Measurements from ENCODE around the gene DUSP22. TPM values are rescaled to one million over a fixed set of nuclear protein-coding genes. Genes with fewer than 3 reads are reported as not detected.

DUSP22 gene
- total RNA-seq, 4 donors from 2014 or later, result 35.4 to 213 (median 49.5) TPM

GRCh38 chr6:352896-353470 is 60.7 kb downstream of the DUSP22 start:
- intact Hi-C loops (cut with DNase I; ENCODE audit: low total_unique reads) (no loop called here), in situ Hi-C loops (cut with MboI; ENCODE audit: low pct_ligation_motif_present in 1 of 4, low pct_unique_long_range_greater_than_20kb in 1 of 4, low sequenced_read_pairs in 3 of 4) (no loop called here)
- TF ChIP-seq POLR2A (IDR thresholded peaks at IDR 0.05), result no peak
- TF ChIP-seq POLR2AphosphoS5 (IDR thresholded peaks at IDR 0.05), result no peak
- TF ChIP-seq EP300 (IDR thresholded peaks at IDR 0.05; ENCODE audit: low read depth), result no peak
- no peak for TF ChIP-seq CTCF (IDR thresholded peaks at IDR 0.05)
- Histone ChIP-seq H3K27me3 (no peaks in the 10 kb centered on the region), H3K36me3 (peaks cover 0 to 4% (median 0%) of the 10 kb centered on the region in 4 donors), H3K27ac (no peak overlapping the region), H3K4me3 (no peak overlapping the region), H3K9me3 (no peaks in the 10 kb centered on the region), H3K4me1 (no peaks in the 10 kb centered on the region)
- no peak for DNase-seq
- WGBS, 2 donors (ENCODE audit: low coverage in 1 of 2), result 79 to 81% methylated on average over 10 to 11 of the region's 11 CpGs

- no peak overlapping the region for H3K27ac ChIP-seq
- H3K36me3 ChIP-seq, result no peaks in the 10 kb centered on the region
- WGBS, 2 donors (ENCODE audit: low coverage in 1 of 2), result 87 to 90% methylated on average over 10 to 18 of the region's 18 CpGs
- in situ Hi-C loops (cut with MboI; ENCODE audit: low pct_ligation_motif_present in 1 of 4, low pct_unique_long_range_greater_than_20kb in 1 of 4, low sequenced_read_pairs in 3 of 4) (no loop called here), intact Hi-C loops (cut with DNase I; ENCODE audit: low total_unique reads) (no loop called here)
- H3K4me1 ChIP-seq, result no peaks in the 10 kb centered on the region
- H3K4me3 ChIP-seq, result no peak overlapping the region
- DNase-seq, result no peak
- no peaks in the 10 kb centered on the region for H3K27me3 ChIP-seq
- no peaks in the 10 kb centered on the region for H3K9me3 ChIP-seq
- no peak for TF ChIP-seq EP300 (IDR thresholded peaks at IDR 0.05; ENCODE audit: low read depth)
- no peak for TF ChIP-seq CTCF (IDR thresholded peaks at IDR 0.05)
- TF ChIP-seq POLR2AphosphoS5 (IDR thresholded peaks at IDR 0.05), result no peak
- no peak for TF ChIP-seq POLR2A (IDR thresholded peaks at IDR 0.05)
These were observed 61.6 kb downstream of the DUSP22 start for GRCh38 chr6:353642-354614.

- H3K4me1 ChIP-seq, result no peaks in the 10 kb centered on the region
- DNase-seq, result no peak
- in situ Hi-C loops (cut with MboI; ENCODE audit: low pct_ligation_motif_present in 1 of 4, low pct_unique_long_range_greater_than_20kb in 1 of 4, low sequenced_read_pairs in 3 of 4) (no loop called here), intact Hi-C loops (cut with DNase I; ENCODE audit: low total_unique reads) (no loop called here)
- no peak overlapping the region for H3K27ac ChIP-seq
- 94% methylated on average over 6 to 15 of the region's 15 CpGs for WGBS, 2 donors (ENCODE audit: low coverage in 1 of 2)
- TF ChIP-seq POLR2A (IDR thresholded peaks at IDR 0.05) (no peak), POLR2AphosphoS5 (IDR thresholded peaks at IDR 0.05) (no peak), EP300 (IDR thresholded peaks at IDR 0.05; ENCODE audit: low read depth) (no peak), CTCF (IDR thresholded peaks at IDR 0.05) (no peak)
- no peaks in the 10 kb centered on the region for H3K36me3 ChIP-seq
- no peaks in the 10 kb centered on the region for H3K27me3 ChIP-seq
- no peak overlapping the region for H3K4me3 ChIP-seq
- no peaks in the 10 kb centered on the region for H3K9me3 ChIP-seq
These were observed 62.5 kb downstream of the DUSP22 start for GRCh38 chr6:354631-355280.
